HCT116 (cell line): ENCODE measurements around the gene KRTAP24-1. TPM values are rescaled to one million over a fixed set of nuclear protein-coding genes. Genes with fewer than 3 reads are reported as not detected.

Source experiments
- ATAC-seq: fragments of 200-7000 bp; cut with Tn5 transposase; 2 replicates; pipeline ENCODE4 v1.9.1; 2020; ENCODE audit warnings: mild to moderate bottlenecking, moderate library complexity
- BruUV-seq: library from RNA; stranded (reverse); fragments of 400-500 nt; replicated peaks from 2 replicates; lab custom pipeline; 2021; lab: Mats Ljungman, UMichigan
- CTCF ChIA-PET: fragments of 300-600 bp; sonication (Branson Sonifier 250); formaldehyde crosslinking; loops from one replicate; lab custom pipeline; 2021; ENCODE audit warnings: antibody characterized with exemption; lab: Charles Lee
- POLR2A ChIA-PET: fragments of 300-600, 350-600 bp; sonication (Branson Sonifier 250); formaldehyde crosslinking; loops from one replicate; lab custom pipeline; 2021; ENCODE audit warnings: antibody characterized with exemption; lab: Charles Lee
- RAD21 ChIA-PET, 2 experiments: fragments of 300-600 bp; sonication (Branson Sonifier 250); formaldehyde crosslinking; loops; one replicate each; lab custom pipeline; 2023; ENCODE audit warnings: low total read pairs in 2 of 2; ENCODE audit not compliant: uncharacterized antibody in 2 of 2, unreplicated experiment in 2 of 2, low non-redundant PET in 1 of 2; lab: Charles Lee
- DNase-seq: peaks from one replicate; pipeline ENCODE4 v3.0.0-alpha.2; 2010; ENCODE audit warnings: low read depth, low spot score
- H2AFZ ChIP-seq: fragments of 200-600 bp; shearing (Covaris generic), sonication (generic); 2 replicates; pipeline ENCODE4 v1.6.1; 2017; ENCODE audit warnings: low read depth, mixed run types, mixed read lengths, antibody characterized with exemption, low read length; ENCODE audit not compliant: poor library complexity, severe bottlenecking
- H3K27ac ChIP-seq: 2 replicates; pipeline ENCODE4 v1.5.1; 2012; ENCODE audit warnings: low read depth, low read length
- H3K27me3 ChIP-seq: fragments of 200-600 bp; sonication (generic); 2 replicates; pipeline ENCODE4 v1.6.1; 2016; ENCODE audit warnings: mixed run types, low read length, mixed read lengths; ENCODE audit not compliant: insufficient read depth
- H3K36me3 ChIP-seq, 2 experiments: fragments of 200-500 bp in 1 of 2; fragments of 200-600 bp in 1 of 2; sonication (Bioruptor generic) in 1 of 2; sonication (generic) in 1 of 2; 2 replicates each; pipeline versions ENCODE4 v1.5.1 to v1.6.1; 2014 to 2016; ENCODE audit warnings: low read length in 2 of 2, inconsistent platforms in 1 of 2, mixed read lengths in 1 of 2, mixed run types in 1 of 2; ENCODE audit not compliant: insufficient read depth in 2 of 2, control insufficient read depth in 1 of 2
- H3K4me1 ChIP-seq, 2 experiments: fragments of 200-600 bp in 1 of 2; sonication (generic) in 1 of 2; 2 replicates each; pipeline versions ENCODE4 v1.5.1 to v1.6.1; 2012 to 2017; ENCODE audit warnings: low read length in 2 of 2, inconsistent platforms in 1 of 2, mild to moderate bottlenecking in 1 of 2, mixed read lengths in 1 of 2, mixed run types in 1 of 2, moderate library complexity in 1 of 2; ENCODE audit not compliant: insufficient read depth in 2 of 2, control insufficient read depth in 1 of 2
- H3K4me2 ChIP-seq: fragments of 200-600 bp; sonication (generic); 2 replicates; pipeline ENCODE4 v1.6.1; 2017; ENCODE audit warnings: mixed run types, low read length, mixed read lengths
- H3K4me3 ChIP-seq, 2 experiments: fragments of 200-600 bp in 1 of 2; sonication (generic) in 1 of 2; replicated peaks in 1 of 2; 2 replicates each; pipeline ENCODE4 v1.5.1; 2011 to 2016; ENCODE audit warnings: low read length in 2 of 2, control low read depth in 1 of 2, low read depth in 1 of 2, mild to moderate bottlenecking in 1 of 2, mixed read lengths in 1 of 2, mixed run types in 1 of 2
- H3K79me2 ChIP-seq: fragments of 200-600 bp; sonication (generic); 2 replicates; pipeline ENCODE4 v1.6.1; 2017; ENCODE audit warnings: mild to moderate bottlenecking, mixed run types, low read length, moderate library complexity, mixed read lengths; ENCODE audit not compliant: insufficient read depth
- H3K9ac ChIP-seq: fragments of 200-600 bp; sonication (generic); 2 replicates; pipeline ENCODE4 v1.6.1; 2016; ENCODE audit warnings: low read length, mixed read lengths
- H3K9me2 ChIP-seq: fragments of 200-600 bp; sonication (generic), shearing (Covaris generic); 2 replicates; pipeline ENCODE4 v1.6.1; 2017; ENCODE audit warnings: mixed run types, mild to moderate bottlenecking, moderate library complexity; ENCODE audit not compliant: insufficient read depth
- H3K9me3 ChIP-seq, 2 experiments: fragments of 200-500 bp in 1 of 2; fragments of 200-600 bp in 1 of 2; sonication (Bioruptor generic) in 1 of 2; sonication (generic) in 1 of 2; 2 replicates each; pipeline ENCODE4 v1.6.1; 2014 to 2017; ENCODE audit warnings: low read length in 2 of 2, mixed read lengths in 2 of 2, inconsistent platforms in 1 of 2, low read depth in 1 of 2, mild to moderate bottlenecking in 1 of 2, mixed run types in 1 of 2, moderate library complexity in 1 of 2; ENCODE audit not compliant: control insufficient read depth in 1 of 2, insufficient read depth in 1 of 2
- H4K20me1 ChIP-seq: fragments of 200-600 bp; sonication (generic), shearing (Covaris generic); 2 replicates; pipeline ENCODE4 v1.6.1; 2017; ENCODE audit warnings: mixed run types, mild to moderate bottlenecking, moderate library complexity; ENCODE audit not compliant: insufficient read depth
- ELF1 ChIP-seq: IDR thresholded peaks from 2 replicates; pipeline ENCODE4 v1.6.1; 2012; ENCODE audit warnings: low read depth, borderline replicate concordance
- EZH2phosphoT487 ChIP-seq: fragments of 200-600 bp; IDR thresholded peaks from 2 replicates; pipeline ENCODE4 v1.6.1; 2018; ENCODE audit warnings: antibody characterized with exemption, borderline replicate concordance
- POLR2A ChIP-seq: IDR thresholded peaks from 2 replicates; pipeline ENCODE4 v1.7.0; 2011; ENCODE audit warnings: borderline replicate concordance; ENCODE audit not compliant: insufficient read depth, insufficient read length; ENCODE audit errors: extremely low read depth
- POLR2AphosphoS5 ChIP-seq: IDR thresholded peaks from 2 replicates; pipeline ENCODE4 v1.6.1; 2011; ENCODE audit warnings: mild to moderate bottlenecking, low read depth, low read length, moderate library complexity
- SIN3A ChIP-seq: IDR thresholded peaks from 2 replicates; pipeline ENCODE4 v1.6.1; 2012; ENCODE audit warnings: low read depth
- TCF7L2 ChIP-seq: IDR thresholded peaks from 2 replicates; pipeline ENCODE4 v1.7.0; 2011; ENCODE audit warnings: borderline replicate concordance, inconsistent platforms; ENCODE audit not compliant: insufficient read depth, insufficient read length; ENCODE audit errors: extremely low read depth
- YY1 ChIP-seq: IDR thresholded peaks from 2 replicates; pipeline ENCODE4 v1.6.1; 2011; ENCODE audit warnings: low read length, low read depth, moderate library complexity, mild to moderate bottlenecking; ENCODE audit not compliant: insufficient replicate concordance; ENCODE audit errors: extremely low read depth
- intact Hi-C: fragments of 100-400 bp; cut with micrococcal nuclease; formaldehyde crosslinking; loops from 2 replicates; pipeline ENCODE4 v1.10.0; 2022
- total RNA-seq: library from RNA; stranded (reverse); gene quantifications from one replicate; pipeline ENCODE4 v1.2.1, GENCODE V29; 2021; ENCODE audit not compliant: unreplicated experiment
- TF ChIP-seq, protein P1 (sequence below): IDR thresholded peaks from 2 replicates; pipeline ENCODE4 v1.6.1; 2012
- TF ChIP-seq, protein P2 (sequence below): IDR thresholded peaks from 2 replicates; pipeline ENCODE4 v1.6.1; 2011; ENCODE audit warnings: mild to moderate bottlenecking, low read length, moderate library complexity; ENCODE audit not compliant: insufficient replicate concordance; ENCODE audit errors: extremely low read depth
- TF ChIP-seq, protein P3 (sequence below), 3 experiments: fragments of 200-600 bp in 1 of 3; sonication (generic) in 1 of 3; IDR thresholded peaks in 2 of 3; conservative IDR thresholded peaks in 1 of 3; 2 replicates each; pipeline ENCODE4 v1.5.1; 2012 to 2017; ENCODE audit warnings: low read depth in 2 of 3, low read length in 2 of 3, antibody characterized with exemption in 1 of 3, borderline replicate concordance in 1 of 3, control low read depth in 1 of 3, mild to moderate bottlenecking in 1 of 3, mixed read lengths in 1 of 3, mixed run types in 1 of 3, moderate library complexity in 1 of 3; ENCODE audit not compliant: insufficient read depth in 1 of 3

The KRTAP24-1 gene
- total RNA-seq, 1 experiment from 2014 or later: not detected

DNA sequence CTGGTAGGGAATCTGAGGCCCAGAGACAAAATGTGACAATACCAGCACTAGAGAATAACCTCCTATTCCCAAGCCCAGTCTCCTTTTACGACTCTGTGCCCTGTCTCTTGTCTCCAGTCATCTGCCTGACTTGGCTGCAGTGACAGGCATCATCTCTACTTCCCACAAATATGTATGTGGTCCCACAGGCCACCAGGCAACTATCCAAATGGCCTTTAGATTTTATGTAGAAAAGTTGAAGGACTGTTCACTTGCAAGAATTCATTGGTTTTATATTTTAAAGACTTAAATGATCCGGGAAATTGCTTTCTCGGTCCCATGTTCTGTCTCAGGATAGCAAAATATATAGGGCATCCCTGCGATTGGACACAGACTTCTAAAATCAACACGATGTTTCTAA lies 11.6 kb downstream of the KRTAP24-1 start:
- TF ChIP-seq EZH2phosphoT487 (no peak), POLR2AphosphoS5 (no peak)
- TF ChIP-seq, protein P1, sequence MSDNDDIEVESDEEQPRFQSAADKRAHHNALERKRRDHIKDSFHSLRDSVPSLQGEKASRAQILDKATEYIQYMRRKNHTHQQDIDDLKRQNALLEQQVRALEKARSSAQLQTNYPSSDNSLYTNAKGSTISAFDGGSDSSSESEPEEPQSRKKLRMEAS: no peak
- TF ChIP-seq, protein P2, sequence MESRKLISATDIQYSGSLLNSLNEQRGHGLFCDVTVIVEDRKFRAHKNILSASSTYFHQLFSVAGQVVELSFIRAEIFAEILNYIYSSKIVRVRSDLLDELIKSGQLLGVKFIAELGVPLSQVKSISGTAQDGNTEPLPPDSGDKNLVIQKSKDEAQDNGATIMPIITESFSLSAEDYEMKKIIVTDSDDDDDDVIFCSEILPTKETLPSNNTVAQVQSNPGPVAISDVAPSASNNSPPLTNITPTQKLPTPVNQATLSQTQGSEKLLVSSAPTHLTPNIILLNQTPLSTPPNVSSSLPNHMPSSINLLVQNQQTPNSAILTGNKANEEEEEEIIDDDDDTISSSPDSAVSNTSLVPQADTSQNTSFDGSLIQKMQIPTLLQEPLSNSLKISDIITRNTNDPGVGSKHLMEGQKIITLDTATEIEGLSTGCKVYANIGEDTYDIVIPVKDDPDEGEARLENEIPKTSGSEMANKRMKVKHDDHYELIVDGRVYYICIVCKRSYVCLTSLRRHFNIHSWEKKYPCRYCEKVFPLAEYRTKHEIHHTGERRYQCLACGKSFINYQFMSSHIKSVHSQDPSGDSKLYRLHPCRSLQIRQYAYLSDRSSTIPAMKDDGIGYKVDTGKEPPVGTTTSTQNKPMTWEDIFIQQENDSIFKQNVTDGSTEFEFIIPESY: no peak
- no TSS peak for BruUV-seq

DNA sequence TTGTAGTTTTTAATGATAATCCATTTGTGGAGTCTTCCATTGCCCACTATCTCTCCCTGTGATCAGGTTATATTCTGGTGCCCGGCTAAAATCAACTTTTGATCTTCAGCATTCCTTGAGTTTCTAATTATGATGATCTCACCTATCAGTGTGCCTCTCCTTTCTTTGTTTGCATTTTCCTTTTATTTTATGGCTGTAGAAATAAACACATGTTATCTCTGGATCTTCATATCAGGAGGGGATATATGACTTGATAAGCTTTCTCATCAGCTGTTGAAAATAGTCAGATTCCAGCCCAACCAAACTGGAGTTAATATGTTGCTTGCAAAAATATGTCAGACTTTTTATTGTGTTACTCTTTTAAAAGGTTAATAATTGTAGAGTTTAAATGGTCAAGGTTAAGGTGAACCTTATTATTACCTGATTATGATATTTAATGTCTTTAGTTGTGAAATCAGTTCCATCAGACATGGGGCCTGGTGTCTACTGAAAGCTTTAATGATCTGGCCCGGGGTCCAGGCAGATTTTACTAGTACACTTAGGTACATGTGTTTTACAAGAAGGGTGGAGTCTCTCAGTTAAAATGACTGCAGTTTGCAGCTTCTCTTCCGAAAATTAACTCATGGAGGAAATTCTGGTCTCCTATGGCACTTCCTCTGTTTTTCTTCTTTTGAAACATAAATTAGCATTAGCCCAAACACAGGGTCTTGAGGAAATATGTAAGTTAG lies 12.8 kb downstream of the KRTAP24-1 start:
- Histone ChIP-seq H2AFZ (no peak overlapping the region), H3K36me3 (no peaks in the 10 kb centered on the region), H3K79me2 (no peaks in the 10 kb centered on the region), H4K20me1 (no peaks in the 10 kb centered on the region), H3K4me1 (no peaks in the 10 kb centered on the region), H3K9me3 (peaks cover 25 to 28% of the 10 kb centered on the region in 2 experiments; a peak in 3 of 4 replicates), H3K27ac (no peak overlapping the region), H3K9ac (no peak overlapping the region), H3K4me2 (no peak overlapping the region), H3K4me3 (no peak overlapping the region), H3K9me2 (no peaks in the 10 kb centered on the region), H3K27me3 (no peaks in the 10 kb centered on the region)
- no peak for ATAC-seq
- no TSS peak for BruUV-seq
- ChIA-PET RAD21 (no interaction called here), CTCF (no interaction called here), POLR2A (no interaction called here)
- no peak for DNase-seq
- TF ChIP-seq POLR2A: no peak
- no peak for TF ChIP-seq YY1
- TF ChIP-seq SIN3A: no peak
- TF ChIP-seq, protein P3, sequence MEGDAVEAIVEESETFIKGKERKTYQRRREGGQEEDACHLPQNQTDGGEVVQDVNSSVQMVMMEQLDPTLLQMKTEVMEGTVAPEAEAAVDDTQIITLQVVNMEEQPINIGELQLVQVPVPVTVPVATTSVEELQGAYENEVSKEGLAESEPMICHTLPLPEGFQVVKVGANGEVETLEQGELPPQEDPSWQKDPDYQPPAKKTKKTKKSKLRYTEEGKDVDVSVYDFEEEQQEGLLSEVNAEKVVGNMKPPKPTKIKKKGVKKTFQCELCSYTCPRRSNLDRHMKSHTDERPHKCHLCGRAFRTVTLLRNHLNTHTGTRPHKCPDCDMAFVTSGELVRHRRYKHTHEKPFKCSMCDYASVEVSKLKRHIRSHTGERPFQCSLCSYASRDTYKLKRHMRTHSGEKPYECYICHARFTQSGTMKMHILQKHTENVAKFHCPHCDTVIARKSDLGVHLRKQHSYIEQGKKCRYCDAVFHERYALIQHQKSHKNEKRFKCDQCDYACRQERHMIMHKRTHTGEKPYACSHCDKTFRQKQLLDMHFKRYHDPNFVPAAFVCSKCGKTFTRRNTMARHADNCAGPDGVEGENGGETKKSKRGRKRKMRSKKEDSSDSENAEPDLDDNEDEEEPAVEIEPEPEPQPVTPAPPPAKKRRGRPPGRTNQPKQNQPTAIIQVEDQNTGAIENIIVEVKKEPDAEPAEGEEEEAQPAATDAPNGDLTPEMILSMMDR (IDR thresholded peaks at IDR 0.05 in 2 of 3, conservative IDR thresholded peaks at IDR 0.05 in 1 of 3; ENCODE audit: borderline replicate concordance in 1 of 3, insufficient read depth in 1 of 3, low read depth in 2 of 3, low read length in 2 of 3): no peak
- TF ChIP-seq TCF7L2: no peak
- no peak for TF ChIP-seq EZH2phosphoT487
- no peak for TF ChIP-seq POLR2AphosphoS5
- TF ChIP-seq ELF1: no peak
- TF ChIP-seq, protein P1: no peak
- intact Hi-C loops: no loop called here

More for the DNA sequence above, 11.6 kb downstream of the KRTAP24-1 start:
- Histone ChIP-seq H3K4me3 (no peak overlapping the region), H3K27me3 (no peaks in the 10 kb centered on the region), H3K4me1 (no peaks in the 10 kb centered on the region), H3K36me3 (no peaks in the 10 kb centered on the region), H3K9me3 (peaks cover 25 to 33% of the 10 kb centered on the region in 2 experiments; a peak in 3 of 4 replicates), H3K27ac (no peak overlapping the region), H3K9me2 (no peaks in the 10 kb centered on the region), H3K79me2 (no peaks in the 10 kb centered on the region), H3K9ac (no peak overlapping the region), H4K20me1 (no peaks in the 10 kb centered on the region), H3K4me2 (no peak overlapping the region), H2AFZ (no peak overlapping the region)
- DNase-seq (no peak), ATAC-seq (no peak)
- ChIA-PET RAD21 (no interaction called here), CTCF (no interaction called here), POLR2A (no interaction called here)
- intact Hi-C loops: no loop called here
